HG02973 (cell line): ENCODE measurements around the gene ABCA2.
"Not testable (repeated sequence)": the region's sequence is repeated elsewhere in the genome, so short reads cannot be mapped to it uniquely, and the experiment has no call there.

Experiments used
- ATAC-seq: cut with Tn5 transposase; IDR thresholded peaks from one replicate; pipeline ENCODE4 v1.9.1; 2021; ENCODE audit warnings: moderate library complexity; ENCODE audit not compliant: unreplicated experiment

Gene ABCA2

DNA sequence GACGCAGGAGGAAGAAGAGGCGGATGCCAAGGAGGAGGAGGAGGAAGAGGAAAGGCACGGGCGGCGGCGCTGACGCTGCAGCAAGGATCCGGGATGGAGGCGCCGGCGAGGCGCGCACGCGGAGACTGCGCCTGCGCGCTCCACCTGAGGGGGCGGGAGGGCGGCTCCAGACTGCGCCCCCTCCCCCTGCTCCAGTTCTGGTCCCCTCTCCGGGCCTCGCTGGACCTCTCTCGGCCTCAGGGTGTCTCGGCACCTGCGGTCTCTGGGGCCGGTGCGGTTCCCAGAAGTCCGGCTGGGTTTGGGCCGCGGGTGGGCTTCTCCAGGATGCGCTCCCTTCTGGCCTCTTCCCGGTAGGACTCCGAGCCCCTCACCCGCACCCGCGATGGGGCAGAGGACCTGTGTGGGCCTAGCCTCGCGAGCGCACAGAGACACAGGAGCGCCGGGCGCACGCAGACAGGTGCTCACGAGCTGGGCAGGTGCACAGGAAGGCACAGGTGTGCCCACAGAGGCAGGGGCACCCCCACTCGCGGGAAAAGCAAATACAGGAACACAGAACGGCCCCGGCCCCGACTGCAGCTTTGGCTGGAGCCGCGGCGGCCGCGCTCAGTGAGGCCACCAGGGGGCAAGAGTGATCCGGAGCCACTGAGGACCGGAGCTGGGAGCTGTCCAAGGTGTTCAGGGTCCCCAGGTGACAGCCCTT lies 18.2 kb upstream of the ABCA2 start, which contains the start of gene NPDC1:
Gene NPDC1, minus strand, starts transcription at position 90 of the 700 bp plus-strand sequence. CDS start 188 bp downstream, outside the sequence.
- no peak for ATAC-seq

DNA sequence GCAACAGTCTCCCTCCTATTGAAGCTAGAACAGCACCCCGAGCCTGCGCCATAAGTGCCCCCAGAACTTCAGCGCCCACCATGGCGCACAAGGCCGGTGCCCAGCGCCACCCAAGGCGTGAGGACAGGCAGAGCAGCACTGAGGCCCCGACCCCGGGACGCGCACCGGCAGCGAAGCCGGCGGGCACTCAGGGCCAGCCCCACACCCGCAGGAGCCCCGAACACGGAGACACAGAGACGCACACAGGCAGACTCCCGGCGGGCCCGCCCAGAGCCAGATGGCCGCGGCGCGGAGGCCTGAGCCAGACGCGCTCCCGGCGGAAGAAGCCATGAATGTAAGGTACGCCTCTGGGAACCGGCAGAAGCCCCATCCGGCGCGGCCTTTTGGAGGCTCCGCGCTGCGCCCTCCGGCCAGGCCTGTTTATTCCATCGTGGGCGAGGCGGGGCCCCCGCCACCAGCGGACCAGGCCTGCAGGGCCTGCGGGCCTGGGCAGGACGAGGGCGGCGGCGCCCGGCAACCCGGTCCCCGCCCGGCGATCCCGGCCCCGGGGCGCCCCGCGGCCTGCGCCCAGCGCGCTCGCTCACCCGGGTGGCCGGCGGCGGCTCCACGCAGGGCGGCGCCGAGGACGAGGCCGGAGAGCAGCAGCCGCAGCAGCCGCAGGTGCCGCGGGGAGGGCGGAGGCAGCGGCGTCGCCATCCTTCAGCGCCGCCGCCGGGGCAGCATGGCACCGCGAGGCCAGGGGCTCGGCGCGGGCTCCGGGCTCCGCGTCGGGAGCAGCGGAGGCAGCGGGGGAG lies 17.5 kb upstream of the ABCA2 start:
- ATAC-seq, result no peak

DNA sequence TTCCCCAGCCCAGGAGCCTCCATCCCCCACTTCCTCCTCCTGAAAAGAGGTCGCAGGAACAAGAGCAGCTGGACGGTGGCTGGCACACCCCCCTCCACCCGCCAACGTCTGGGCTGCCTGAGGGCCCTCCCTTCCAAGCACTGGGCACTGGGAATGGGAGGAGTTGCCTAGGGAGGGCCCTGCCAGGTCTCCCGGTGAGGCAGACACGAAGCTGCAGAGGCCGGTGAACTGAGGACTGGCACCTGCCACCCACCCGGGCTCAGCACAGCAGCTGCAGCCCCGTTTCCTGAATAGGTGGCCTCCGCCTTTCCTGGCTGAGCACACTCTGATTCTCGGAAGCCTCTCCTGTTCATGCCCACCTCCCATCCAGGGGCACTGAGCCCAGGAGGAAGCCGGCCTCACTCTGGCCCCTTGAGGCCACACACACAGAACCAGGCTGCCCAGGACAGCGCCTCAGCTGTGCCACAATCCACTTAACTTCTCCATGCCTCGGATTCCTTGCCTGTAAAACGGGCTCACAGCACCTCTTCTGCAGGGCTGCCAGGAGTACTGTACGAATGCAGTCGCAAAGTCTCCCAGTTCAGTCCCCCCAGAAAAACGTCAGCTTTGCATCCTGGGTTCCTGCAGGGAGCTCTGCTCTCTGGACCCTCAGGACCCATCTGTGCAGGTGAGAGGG lies 16.6 kb upstream of the ABCA2 start:
- ATAC-seq, result no peak

DNA sequence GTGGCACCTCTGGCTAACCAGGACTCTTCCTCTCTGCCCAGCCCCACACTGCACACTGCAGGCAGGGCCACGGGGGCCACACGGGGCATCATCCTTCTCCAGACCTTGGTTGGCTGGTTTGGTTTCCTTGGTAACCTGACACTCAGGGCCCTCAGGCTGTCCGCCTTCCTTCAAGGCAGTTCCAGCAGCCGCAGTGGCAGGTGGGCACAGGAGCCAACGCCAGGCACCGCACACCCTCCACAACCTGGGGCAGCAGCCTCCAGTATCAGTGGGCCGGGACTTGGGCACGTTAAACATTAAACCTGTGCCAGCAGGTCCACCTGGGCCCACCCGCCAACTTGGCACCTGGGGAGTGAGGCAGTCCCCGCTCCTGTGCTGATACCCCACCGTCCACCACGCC lies 16.0 kb upstream of the ABCA2 start:
- ATAC-seq, result no peak

DNA sequence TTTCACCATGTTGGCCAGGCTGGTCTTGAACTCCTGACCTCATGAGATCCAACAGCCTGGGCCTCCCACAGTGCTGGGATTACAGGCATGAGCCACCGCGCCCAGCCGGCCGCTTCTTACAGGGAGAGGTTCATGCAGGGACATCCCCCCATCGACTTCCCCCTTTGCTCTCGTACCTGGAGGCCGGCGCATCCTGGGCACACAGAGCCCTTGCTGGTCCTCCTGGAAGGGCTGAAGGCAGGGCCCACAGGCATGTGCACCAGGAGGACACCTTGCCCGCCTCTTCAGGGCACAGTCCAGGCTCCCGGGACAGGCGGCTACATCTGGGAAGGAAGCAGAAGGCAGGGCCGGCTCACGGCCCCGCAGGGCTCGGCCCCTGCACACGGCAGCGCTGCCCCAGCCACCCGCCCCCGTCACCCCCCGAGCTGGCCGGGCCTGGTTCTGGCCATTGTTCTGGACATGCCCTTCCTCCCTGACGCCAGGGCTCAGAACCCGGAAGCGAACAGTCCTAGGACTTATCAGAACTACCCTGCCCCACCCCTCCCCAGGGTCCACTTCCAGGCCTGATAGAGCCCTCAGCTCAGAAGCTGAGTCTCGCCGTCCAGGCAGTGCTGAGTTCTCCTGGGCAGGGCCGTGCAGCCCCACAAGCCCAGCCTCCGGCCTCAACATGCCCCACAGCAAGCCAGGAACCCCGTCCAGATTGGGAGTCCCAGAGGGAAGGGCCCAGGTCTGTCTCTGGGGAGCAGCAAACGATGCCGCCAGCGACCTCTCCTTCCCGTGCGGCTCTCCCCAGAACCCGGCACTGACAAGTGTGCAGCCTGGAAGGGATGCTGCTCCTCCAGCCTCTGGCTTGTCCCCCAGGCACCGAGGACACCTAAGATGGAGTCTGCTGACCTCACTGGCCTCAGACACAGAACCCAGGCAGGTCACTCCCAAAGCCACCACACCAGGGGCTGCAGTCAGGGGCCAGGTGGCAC lies 15.0 kb upstream of the ABCA2 start:
- no peak for ATAC-seq

DNA sequence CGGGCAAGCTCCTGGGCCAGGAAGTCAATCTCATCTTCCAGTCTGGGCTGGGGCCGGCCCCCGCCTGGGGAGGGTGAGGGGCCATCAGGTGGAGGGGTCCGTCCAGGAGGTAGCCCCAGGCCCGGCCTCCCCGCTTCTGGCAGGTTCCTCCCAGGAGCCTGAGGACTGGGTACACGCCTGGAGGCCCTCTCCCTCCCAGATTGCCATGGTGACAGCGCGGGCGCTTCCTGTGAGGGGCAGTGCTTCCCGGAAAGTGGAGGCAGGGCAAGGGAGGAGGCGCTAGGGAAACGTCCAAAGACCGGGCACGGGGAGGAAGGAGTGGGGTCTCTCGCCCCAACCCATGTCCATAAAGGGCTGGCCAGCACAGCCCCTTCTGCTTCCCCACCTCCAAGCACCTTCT lies 13.1 kb upstream of the ABCA2 start:
- ATAC-seq, result no peak

DNA sequence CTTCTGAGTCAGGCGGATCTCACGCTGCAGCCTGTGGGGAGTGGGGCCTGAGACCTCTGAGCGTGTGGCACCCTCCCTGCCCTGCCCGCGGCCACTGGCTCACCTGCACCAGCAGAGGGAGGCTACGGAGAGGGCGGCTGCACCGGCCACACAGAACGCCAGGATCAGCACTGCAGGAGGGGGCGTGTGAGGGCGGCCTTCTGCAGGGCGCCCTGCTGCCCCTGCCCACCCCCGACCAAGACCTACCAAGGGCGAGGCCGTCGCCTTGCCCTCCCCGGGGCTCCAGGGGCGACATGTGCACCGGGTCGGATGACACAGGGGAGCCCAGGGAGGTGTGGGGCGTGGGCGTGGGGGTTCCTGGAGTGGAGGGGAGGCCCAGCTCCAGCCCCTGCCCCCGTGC lies 12.5 kb upstream of the ABCA2 start:
- no peak for ATAC-seq

DNA sequence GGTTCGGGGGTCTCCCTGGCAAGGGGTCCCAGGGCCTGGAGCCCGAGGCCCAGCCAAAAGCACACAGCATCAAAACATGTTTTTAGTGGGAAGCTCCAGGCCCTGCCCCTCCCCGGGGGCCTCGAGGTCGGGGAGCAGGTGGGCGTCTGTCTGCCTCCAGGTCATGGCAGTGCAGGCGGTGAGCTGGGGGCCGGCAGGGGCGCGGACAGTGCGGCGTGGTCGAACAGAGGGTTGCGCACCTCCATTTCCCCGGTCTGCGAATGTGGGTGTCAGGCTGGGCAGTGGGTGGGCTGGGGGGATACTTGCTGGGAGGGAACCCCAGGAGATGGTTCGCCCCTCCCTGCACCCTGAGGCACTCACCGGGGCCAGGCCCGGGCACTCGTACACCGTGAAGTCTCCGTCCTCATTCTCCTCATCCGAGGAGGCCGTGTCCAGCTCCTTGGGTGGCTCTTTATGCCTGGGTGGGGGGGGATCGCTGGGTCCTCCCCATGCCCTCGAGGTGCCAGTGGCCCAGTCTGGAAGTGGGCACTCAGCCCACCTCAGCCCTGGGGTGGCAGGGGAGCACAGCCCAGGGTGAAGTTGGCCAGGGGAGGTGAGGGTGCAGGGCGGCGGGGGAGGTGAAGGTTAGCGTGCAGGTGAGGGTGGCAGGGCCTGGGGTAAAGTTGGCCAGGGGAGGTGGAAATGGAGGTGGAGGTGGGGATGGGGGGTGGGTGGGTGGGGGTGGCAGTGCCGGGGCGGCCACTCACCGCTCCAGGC lies 11.8 kb upstream of the ABCA2 start:
- ATAC-seq, result no peak

DNA sequence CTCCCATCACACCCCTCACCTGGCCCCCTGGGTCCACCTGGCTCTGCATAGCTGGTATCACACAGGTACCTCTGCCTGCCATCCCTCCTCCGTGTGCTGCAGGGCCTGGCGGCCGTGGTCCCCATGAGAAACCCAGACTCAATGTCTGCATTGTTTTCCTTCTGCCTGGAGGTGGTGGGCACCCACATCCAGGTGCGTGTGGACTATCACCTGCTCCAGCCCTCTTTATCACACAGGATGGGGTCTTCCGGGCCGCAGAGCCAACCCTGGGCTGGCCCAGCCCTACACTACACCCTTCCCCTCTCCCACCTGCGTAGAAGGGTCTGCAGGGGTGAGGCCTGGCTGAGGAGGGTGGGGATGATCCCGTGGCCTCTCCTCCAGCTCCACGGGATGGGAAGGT lies 10.9 kb upstream of the ABCA2 start:
- no peak for ATAC-seq

DNA sequence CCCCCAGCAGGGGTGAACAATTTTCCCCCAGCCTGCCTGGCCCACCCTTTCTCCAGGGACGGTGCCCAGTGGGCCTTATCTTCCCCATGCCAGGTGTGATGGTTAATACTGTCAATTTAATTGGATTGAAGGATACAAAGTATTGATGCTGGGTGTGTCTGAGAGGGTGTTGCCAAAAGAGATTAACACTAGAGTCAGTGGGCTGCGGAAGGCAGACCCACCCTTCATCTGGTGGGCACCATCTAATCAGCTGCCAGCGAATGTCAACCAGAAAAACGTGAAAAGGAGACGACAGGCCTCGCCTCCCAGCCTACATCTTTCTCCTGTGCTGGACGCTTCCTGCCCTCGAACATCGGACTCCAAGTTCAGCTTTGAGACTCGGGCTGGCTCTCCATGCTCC lies 9.4 kb upstream of the ABCA2 start:
- ATAC-seq, result no peak

DNA sequence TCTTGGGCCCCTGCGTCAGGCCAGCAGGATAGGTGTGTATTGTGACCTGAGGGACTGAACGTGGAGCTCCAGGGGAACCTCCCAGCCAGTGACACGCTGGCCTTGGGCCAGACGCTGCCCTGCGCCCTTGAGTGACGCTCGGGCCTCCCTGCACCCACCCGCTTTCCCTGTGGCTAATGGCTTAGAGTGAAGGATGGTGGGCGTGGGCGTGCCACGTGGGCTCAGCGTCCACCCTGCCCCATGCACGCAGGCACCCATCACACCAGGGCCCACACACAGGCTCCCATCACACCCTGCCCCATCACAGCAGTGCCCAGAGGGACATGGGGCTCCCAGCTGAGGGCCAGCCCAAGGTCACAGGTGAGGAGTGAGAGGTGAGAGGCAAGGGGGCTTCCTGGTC lies 9.0 kb upstream of the ABCA2 start:
- ATAC-seq, result no peak

DNA sequence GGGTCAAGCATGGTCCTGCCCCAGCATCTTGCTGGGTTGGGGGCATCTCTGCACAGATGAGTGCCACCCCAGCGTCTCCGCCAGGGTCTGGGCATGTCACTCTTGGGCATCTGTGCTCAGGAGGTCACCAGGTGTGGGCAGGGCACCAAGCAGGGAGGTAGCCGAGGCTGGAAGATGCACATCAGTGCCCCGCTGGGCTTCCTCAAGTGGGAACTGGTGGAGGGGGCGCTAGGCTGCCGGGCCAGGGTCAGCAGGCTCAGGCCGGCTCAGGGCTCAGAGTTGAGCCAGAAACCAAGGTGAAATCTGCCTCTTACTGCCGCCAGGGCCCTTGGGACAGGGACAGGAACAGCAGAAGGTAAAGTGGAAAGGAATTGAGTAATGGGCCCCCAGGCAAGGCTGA lies 7.9 kb upstream of the ABCA2 start:
- no peak for ATAC-seq

DNA sequence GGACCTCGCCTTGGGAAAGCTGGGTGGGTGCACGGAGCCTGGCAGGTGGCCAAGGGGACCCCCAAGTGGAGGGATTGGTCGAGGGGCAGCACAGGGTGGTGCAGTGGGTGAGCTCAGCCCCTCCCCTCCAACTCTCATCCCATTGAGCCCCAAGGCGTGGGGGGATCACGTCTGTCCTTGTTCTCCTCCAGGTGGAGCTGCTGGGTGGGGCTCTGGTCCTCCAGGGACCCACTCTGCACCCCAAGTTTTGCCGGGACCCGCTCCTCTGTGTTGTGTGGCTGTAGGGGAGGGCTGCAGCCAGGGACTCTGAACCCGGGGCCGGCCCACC lies 7.4 kb upstream of the ABCA2 start:
- no peak for ATAC-seq

DNA sequence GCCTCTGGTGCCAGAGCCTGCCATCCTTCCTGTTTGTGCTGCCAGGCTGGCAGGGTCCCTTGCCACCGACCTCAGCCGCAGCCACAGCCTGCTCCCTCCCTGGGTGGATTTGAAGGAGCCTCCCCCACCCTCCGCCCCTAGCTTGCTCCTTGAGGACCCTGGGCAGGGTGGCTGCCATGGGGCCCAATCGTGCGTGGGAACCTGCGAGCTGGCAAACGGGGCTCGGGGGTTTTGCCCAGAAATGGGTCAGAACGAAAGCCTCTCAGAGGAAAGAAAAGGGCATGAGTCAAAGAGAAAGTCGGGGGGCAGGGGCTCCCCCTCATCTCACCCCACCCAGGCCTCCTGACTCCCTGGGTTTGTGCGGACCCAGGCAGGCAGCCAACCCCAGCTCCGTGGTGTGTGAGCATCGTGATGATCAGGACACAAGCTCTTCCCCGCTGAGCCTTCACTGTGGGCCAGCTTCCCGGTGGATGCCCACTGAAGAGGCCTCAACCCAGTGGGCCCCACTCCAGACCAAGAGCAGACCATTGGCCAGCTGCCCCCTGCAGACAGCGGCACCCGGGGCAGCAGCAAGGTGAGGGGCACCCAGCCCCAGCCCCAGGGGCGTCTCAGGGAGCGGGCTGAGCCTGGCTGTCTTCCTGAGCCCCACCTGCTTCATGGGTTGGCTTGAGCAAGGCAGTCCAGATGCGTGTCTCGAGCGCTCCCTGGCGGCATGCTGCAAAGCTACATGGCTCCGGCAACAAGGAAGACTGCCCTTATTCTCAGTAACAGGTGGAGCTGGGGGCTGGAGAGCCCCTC lies 6.9 kb upstream of the ABCA2 start:
- no peak for ATAC-seq

DNA sequence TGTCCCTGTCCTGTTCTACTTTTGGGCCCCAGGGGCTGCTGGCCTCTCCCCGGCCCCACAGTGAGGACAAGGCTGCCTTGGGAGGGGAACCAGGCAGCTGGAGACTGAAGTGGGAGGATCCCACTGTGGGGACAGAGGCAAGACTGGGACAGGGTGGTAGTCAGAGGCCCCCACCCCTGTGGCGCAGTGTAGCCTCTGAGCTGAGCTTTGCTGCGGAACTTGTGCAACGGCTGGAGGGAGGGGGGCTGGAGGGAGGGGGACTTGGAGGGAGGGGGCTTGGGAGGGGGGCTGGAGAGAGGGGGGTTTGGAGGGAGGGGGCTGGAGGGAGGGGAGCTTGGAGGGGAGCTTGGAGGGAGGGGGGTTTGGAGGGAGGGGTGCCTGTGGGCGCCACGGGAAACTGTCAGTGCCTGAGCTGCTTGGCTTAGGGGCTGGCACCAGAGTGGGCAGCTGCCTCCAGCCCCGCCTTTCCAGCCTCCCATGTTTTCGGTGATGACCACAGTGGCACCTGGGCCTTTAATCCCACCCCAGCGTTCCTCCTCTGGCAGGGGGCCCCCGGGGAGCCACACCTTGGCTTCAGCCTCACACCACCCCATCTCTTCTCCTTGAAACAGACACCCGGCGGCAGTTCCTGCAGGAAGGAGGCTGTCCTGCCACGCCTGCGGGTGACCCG lies 6.1 kb upstream of the ABCA2 start:
- ATAC-seq, result no peak

DNA sequence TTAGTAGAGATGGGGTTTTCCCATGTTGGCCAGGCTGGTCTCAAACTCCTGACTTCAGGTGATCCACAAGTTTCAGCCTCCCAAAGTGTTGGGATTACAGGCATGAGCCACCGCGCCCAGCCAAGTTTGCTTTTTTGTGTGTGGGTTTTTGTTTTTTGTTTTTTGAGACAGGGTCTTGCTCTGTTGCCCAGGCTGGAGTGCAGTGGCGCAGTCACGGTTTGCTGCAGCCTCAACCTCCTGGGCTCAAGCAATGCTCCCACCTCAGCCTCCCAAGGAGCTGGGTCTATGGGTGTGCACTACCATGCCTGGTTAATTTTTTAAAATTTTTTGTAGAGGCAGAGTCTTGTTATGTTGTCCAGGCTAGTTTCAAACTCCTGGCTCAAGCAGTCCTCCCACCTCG lies 5.4 kb upstream of the ABCA2 start:
- not testable (repeated sequence) for ATAC-seq

DNA sequence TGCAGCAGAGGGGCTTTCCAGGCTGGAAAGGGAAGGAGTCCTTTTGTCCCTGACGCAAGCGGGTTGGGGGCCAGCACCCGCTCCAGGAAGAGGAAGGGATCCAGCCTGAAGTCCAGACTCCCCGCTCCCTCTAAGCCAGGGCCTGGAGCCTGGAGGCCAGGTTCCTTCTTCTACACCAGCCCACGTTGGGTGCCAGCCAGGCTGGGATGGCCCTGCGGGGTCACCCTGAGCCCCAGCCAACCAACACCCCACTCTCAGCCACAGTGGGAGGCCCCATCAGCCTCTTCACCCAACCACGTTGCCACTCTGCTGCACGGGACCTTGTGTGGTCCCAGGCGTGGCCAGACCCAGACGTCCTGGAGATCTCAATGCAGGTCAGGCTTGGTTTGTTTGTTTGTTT lies 4.8 kb upstream of the ABCA2 start:
- ATAC-seq, result no peak

DNA sequence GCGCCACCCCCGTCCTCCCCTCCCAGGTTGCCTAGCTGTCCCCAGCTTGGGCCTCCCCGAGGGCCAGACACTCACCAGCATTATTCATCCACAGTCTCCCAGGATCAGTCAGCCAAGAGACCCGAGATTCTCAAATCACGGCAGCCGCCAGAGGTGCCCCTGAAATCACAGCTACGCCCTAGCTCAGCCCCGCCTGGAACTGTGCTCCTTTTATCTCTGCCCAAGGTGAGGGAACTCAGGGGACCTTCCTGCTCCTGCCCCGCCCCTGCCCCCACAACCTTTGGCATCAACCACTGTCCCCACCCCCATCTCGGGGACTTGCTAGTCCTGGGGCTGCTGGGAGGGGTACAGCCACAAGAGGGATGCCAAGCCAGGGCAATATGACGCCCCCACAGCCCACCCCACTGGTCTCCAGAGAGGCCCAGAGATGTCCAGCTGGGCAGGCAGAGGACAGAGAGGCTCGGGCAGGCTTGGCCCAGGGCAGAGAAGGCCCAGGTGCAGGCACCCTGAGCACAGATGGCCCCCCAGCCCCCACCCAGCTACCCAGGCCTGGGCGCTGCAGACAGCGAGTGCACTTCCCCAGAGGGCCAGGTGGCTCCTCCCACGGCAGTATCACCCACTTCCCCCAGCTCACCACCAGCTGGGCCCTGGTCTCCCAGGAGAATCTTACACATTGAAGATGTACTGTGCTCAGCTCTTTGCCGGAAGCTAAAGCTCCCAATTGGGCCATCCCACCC lies 4.0 kb upstream of the ABCA2 start, which contains the start of gene FUT7:
Gene FUT7, minus strand, starts transcription at position 185 of the 737 bp plus-strand sequence. Its CDS starts 97 bp downstream, at position 88.
- ATAC-seq, result no peak
